ENCODE results near the gene OR4K15. TPM values are rescaled to one million over a fixed set of nuclear protein-coding genes. Genes with fewer than 3 reads are reported as not detected.

The OR4K15 gene, protein sequence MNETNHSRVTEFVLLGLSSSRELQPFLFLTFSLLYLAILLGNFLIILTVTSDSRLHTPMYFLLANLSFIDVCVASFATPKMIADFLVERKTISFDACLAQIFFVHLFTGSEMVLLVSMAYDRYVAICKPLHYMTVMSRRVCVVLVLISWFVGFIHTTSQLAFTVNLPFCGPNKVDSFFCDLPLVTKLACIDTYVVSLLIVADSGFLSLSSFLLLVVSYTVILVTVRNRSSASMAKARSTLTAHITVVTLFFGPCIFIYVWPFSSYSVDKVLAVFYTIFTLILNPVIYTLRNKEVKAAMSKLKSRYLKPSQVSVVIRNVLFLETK
- not detected in 2 replicates for total RNA-seq

DNA sequence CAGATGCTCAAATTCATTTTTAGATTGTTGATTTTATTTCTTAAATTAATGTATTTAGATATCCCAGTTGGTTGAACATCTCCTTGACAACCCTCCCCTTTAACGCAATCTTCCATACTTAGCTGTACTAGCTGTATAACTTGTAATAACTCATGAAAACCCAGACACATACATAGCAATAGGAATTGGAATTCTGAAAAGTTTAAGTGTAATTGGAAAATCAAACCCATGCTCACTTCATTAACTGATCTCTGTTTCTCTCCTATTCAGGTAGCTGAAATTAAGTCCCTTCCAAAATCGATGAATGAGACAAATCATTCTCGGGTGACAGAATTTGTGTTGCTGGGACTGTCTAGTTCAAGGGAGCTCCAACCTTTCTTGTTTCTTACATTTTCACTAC, at the start of gene OR4K15:
Gene OR4K15, plus strand, starts transcription at position 301 of the 400 bp plus-strand sequence. Its CDS starts 0 bp downstream, at position 301.

DNA sequence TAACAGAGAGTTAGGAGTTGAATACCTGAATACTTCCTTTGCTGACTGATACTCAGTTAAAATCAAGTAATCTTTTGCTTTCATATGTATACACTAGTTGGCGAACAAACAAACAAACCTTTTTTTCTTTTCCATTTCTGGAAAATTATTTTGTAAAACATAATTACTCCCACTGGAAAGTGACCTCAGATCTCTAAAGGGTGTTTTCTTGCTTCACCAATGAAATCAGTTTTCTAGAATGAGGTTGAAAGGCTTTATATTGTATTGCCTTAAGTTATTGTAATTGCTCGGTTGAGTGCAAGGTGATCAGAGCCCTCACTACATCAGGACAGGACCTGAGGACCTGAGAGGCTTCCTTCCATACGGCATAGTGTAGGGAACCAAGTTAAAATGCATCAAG, 44.8 kb upstream of the OR4K15 start, which contains the start of gene OR4K1:
Gene OR4K1, plus strand, starts transcription at position 301 of the 400 bp plus-strand sequence. CDS start 4,750 bp downstream, outside the sequence.

DNA sequence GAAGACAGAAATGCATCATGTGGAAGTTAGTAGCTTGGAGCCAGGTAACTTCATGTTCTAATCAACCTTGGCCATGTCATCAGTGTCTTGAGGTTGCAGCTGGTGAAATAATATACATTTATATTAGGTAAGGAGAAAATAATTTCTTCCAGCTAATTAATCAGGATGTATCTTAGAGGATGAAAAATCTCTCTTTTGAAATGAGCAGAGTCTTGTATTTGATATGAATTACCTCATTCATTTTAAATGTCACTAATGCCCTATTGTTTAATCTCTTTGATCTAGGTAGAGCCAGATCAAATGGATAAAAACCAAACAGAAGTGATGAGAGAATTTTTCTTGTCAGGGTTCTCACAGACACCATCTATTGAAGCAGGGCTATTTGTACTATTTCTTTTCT, 26.5 kb downstream of the OR4K15 start, which contains the start of gene OR4Q2:
Gene OR4Q2, plus strand, starts transcription at position 301 of the 400 bp plus-strand sequence.

DNA sequence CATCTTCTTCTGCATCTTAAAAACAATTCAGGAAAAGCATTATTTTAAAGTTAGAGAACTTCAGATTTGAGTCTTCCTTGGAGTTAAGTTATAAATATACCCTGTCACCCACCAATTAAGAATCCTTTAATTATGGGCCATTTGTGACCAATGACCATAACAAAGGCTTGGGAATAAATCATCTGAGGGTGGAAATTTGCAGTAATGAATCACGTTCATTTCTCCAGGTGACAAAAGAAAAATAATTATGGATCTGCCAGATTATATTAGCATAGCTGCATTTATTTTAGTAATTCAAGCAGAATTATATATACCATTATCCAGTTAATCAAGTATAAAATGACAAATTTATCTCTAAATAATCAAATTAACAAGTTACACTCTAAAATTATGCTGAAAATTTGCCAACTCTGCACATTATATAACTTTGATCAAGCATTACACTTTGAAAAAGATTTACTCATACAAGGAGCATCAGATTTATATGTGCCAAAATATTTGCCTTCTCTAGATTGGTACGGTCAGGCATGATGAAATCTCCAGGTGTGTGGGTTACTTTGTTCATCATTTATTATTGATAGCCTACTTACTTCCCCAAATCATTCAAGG, 44.0 kb downstream of the OR4K15 start, which contains the start of gene OR4K14:
Gene OR4K14, minus strand, starts transcription at position 51 of the 609 bp plus-strand sequence. CDS start 4,114 bp downstream, outside the sequence.

Other genes with a start within 250 kb of the OR4K15 start
- gene OR4Q3, start 232.0 kb upstream of the OR4K15 start, total RNA-seq = not detected in 2 replicates
- gene OR4M1, start 202.1 kb upstream of the OR4K15 start, total RNA-seq = not detected in 2 replicates
- gene OR4N2, start 171.8 kb upstream of the OR4K15 start, total RNA-seq = not detected in 2 replicates
- not detected in 2 replicates for gene OR4K2, start 100.4 kb upstream of the OR4K15 start, total RNA-seq
- not detected in 2 replicates for gene OR4K5, start 55.0 kb upstream of the OR4K15 start, total RNA-seq
- not detected in 2 replicates for gene OR4K1, start 44.7 kb upstream of the OR4K15 start, total RNA-seq
- gene OR4Q2, start 26.6 kb downstream of the OR4K15 start, total RNA-seq = not detected in 2 replicates
- not detected in 2 replicates for gene OR4K14, start 43.7 kb downstream of the OR4K15 start, total RNA-seq
- not detected in 2 replicates for gene OR4K13, start 60.4 kb downstream of the OR4K15 start, total RNA-seq
- gene OR4L1, start 84.5 kb downstream of the OR4K15 start, total RNA-seq = not detected in 2 replicates
- not detected in 2 replicates for gene OR4K17, start 135.1 kb downstream of the OR4K15 start, total RNA-seq
- gene OR4N5, start 163.2 kb downstream of the OR4K15 start, total RNA-seq = not detected in 2 replicates
- not detected in 2 replicates for gene OR11G2, start 215.3 kb downstream of the OR4K15 start, total RNA-seq
- gene OR11H6, start 248.1 kb downstream of the OR4K15 start, total RNA-seq = not detected in 2 replicates

Measured in epithelial cell of alveolus of lung (primary cell).